K562 (cell line): ENCODE measurements around the gene PXK. TPM values are rescaled to one million over a fixed set of nuclear protein-coding genes. Genes with fewer than 3 reads are reported as not detected.

Experiments
- ATAC-seq: fragments of 200-7000 bp; cut with Tn5 transposase; 3 replicates; pipeline ENCODE4 v1.9.1; 2020; ENCODE audit warnings: moderate library complexity
- BruUV-seq: library from RNA; stranded (reverse); fragments of 400-500 nt; replicated peaks from 2 replicates; lab custom pipeline; 2021; lab: Mats Ljungman, UMichigan
- CTCF ChIA-PET: fragments of 300-600 bp; formaldehyde crosslinking; extraction: SDS; loops from one replicate; lab custom pipeline; 2021; ENCODE audit warnings: low intra/inter-chr PET ratio; lab: Yijun Ruan, JAX
- POLR2A ChIA-PET: fragments of 300-600, 350-650 bp; sonication (Branson Sonifier 250); formaldehyde crosslinking; extraction: SDS; loops from one replicate; lab custom pipeline; 2021; ENCODE audit warnings: antibody characterized with exemption, inconsistent platforms; lab: Yijun Ruan, JAX
- DNase-seq, 4 experiments: peaks; one replicate each; pipeline versions ENCODE4 v3.0.0 to v3.0.0-alpha.2; 2011 to 2018; ENCODE audit warnings: low spot score in 3 of 4, mixed read lengths in 3 of 4; ENCODE audit errors: extremely low read depth in 1 of 4
- FAIRE-seq: peaks from 2 replicates; lab custom pipeline; 2011; peaks lifted over from hg19 to GRCh38; lab: Jason Lieb, UNC
- H2AFZ ChIP-seq: 2 replicates; pipeline ENCODE4 v1.6.0; 2011; ENCODE audit warnings: low read depth, low read length, control low read depth, inconsistent platforms
- H3K27ac ChIP-seq: fragments of 200-600 bp; 3 replicates; pipeline ENCODE4 v1.8.0; 2011; ENCODE audit warnings: low read depth, mild to moderate bottlenecking, control low read depth, inconsistent platforms, low read length, moderate library complexity, mixed read lengths; ENCODE audit errors: extremely low read depth
- H3K27me3 ChIP-seq, 2 experiments: fragments of 300-600 bp in 1 of 2; 2 replicates in 1 of 2; 3 replicates in 1 of 2; pipeline versions ENCODE4 v1.6.0 to v1.8.0; 2011; ENCODE audit warnings: inconsistent platforms in 2 of 2, low read length in 2 of 2, mild to moderate bottlenecking in 1 of 2, mixed read lengths in 1 of 2, moderate library complexity in 1 of 2; ENCODE audit not compliant: control insufficient read depth in 2 of 2, insufficient read depth in 2 of 2
- H3K36me3 ChIP-seq: fragments of 300-600 bp; 3 replicates; pipeline ENCODE4 v1.8.0; 2011; ENCODE audit warnings: mild to moderate bottlenecking, low read length, inconsistent platforms; ENCODE audit not compliant: control insufficient read depth, insufficient read depth
- H3K4me1 ChIP-seq, 2 experiments: fragments of 200-600 bp in 1 of 2; replicated peaks in 1 of 2; 2 replicates in 1 of 2; 3 replicates in 1 of 2; pipeline versions ENCODE4 v1.5.1 to v1.8.0; 2011; ENCODE audit warnings: inconsistent platforms in 2 of 2, low read length in 2 of 2, mild to moderate bottlenecking in 1 of 2, mixed read lengths in 1 of 2, moderate library complexity in 1 of 2; ENCODE audit not compliant: control insufficient read depth in 2 of 2, insufficient read depth in 2 of 2
- H3K4me2 ChIP-seq: 2 replicates; pipeline ENCODE4 v1.6.1; 2011; ENCODE audit warnings: low read length, control low read depth, inconsistent platforms, mixed read lengths; ENCODE audit not compliant: insufficient read depth
- H3K4me3 ChIP-seq: fragments of 200-600 bp; sonication (generic), shearing (Covaris generic); 2 replicates; pipeline ENCODE4 v1.5.1; 2016; ENCODE audit warnings: control low read depth, inconsistent platforms
- H3K79me2 ChIP-seq: fragments of 200-600 bp; 3 replicates; pipeline ENCODE4 v1.8.0; 2011; ENCODE audit warnings: low read length, inconsistent platforms; ENCODE audit not compliant: control insufficient read depth, insufficient read depth
- H3K9ac ChIP-seq, 2 experiments: 2 replicates each; pipeline versions ENCODE4 v1.6.0 to v1.6.1; 2011; ENCODE audit warnings: low read depth in 2 of 2, low read length in 2 of 2, control low read depth in 1 of 2, inconsistent platforms in 1 of 2, mild to moderate bottlenecking in 1 of 2, mixed read lengths in 1 of 2; ENCODE audit not compliant: insufficient read depth in 1 of 2
- H3K9me1 ChIP-seq: one replicate; pipeline ENCODE4 v1.6.0; 2011; ENCODE audit warnings: inconsistent platforms, mild to moderate bottlenecking, low read length, moderate library complexity; ENCODE audit not compliant: control insufficient read depth, insufficient read depth
- H3K9me3 ChIP-seq: replicated peaks from 2 replicates; pipeline ENCODE4 v1.5.1; 2011; ENCODE audit warnings: low read depth, low read length, inconsistent platforms; ENCODE audit not compliant: control insufficient read depth, insufficient read depth
- H4K20me1 ChIP-seq: replicated peaks from 2 replicates; pipeline ENCODE4 v1.6.1; 2011; ENCODE audit warnings: low read length, inconsistent platforms, mixed read lengths; ENCODE audit not compliant: control insufficient read depth, insufficient read depth
- HLTF ChIP-seq: fragments of 450-650 bp; IDR thresholded peaks from 2 replicates; pipeline ENCODE4 v1.6.1; 2016
- MTA1 ChIP-seq: fragments of 450-650 bp; IDR thresholded peaks from 2 replicates; pipeline ENCODE4 v1.6.1; 2017; ENCODE audit warnings: borderline replicate concordance
- MTA3 ChIP-seq: fragments of 450-650 bp; formaldehyde crosslinking; IDR thresholded peaks from 2 replicates; pipeline ENCODE4 v1.6.1; 2017; ENCODE audit warnings: mild to moderate bottlenecking, borderline replicate concordance
- PHB ChIP-seq: fragments of 250-450 bp; sonication (Bioruptor Pico); IDR thresholded peaks from 2 replicates; pipeline ENCODE4 v1.5.0; 2021
- ZNF197 ChIP-seq: fragments of 200-800 bp; sonication (Bioruptor generic); IDR thresholded peaks from 2 replicates; pipeline ENCODE4 v1.6.1; 2016; ENCODE audit warnings: low read depth, missing genetic modification characterization, missing compliant biosample characterization
- WGBS: fragments of 100-300 bp; shearing (Covaris generic); methylation state at CpG from one replicate; pipeline ENCODE4 v1.1.6; 2016; ENCODE audit warnings: low coverage, mixed read lengths; ENCODE audit not compliant: insufficient coverage; ENCODE audit errors: missing lambda C conversion rate; 5-methylcytosine and 5-hydroxymethylcytosine counted together
- in situ Hi-C: fragments of 300-500 bp; cut with MboI; formaldehyde crosslinking; loops from 4 replicates; pipeline ENCODE4 v1.15.0; 2018; ENCODE audit warnings: inconsistent platforms, mixed read lengths
- intact Hi-C: fragments of 100-400 bp; cut with micrococcal nuclease; formaldehyde crosslinking; loops from 2 replicates; pipeline ENCODE4 v1.14.2; 2022
- polyA plus RNA-seq, 8 experiments: library from polyadenylated mRNA; depleted of rRNA in 4 of 8; stranded (reverse) in 5 of 8; unstranded in 3 of 8; fragments of >200 nt; fragmentation: Nextera tagmentation in 2 of 8; fragmentation: Illumina TruSeq in 1 of 8; extraction: Ambion mirVana in 2 of 8; extraction: Trizol in 1 of 8; gene quantifications; 2 replicates each; pipeline versions ENCODE4 v1.2.1 to v1.2.3, GENCODE V29; 2011 to 2014; ENCODE audit warnings: inconsistent platforms in 1 of 8, missing spikeins in 1 of 8
- total RNA-seq, 7 experiments: library from RNA; depleted of rRNA in 6 of 7; stranded (reverse); fragments of >200 nt in 6 of 7; fragmentation: Illumina TruSeq in 2 of 7; extraction: Trizol in 2 of 7; gene quantifications; 2 replicates each; pipeline versions ENCODE4 v1.2.1 to v1.2.3, GENCODE V29; 2011 to 2021; ENCODE audit warnings: low replicate concordance in 1 of 7
- TF ChIP-seq, protein P1 (sequence below): sonication (generic); formaldehyde crosslinking; IDR thresholded peaks from 2 replicates; pipeline ENCODE4 v1.8.0; 2022; ENCODE audit warnings: mild to moderate bottlenecking, missing genetic modification reagents

The PXK gene
- total and polyA plus RNA-seq, 9 of the 15 experiments (the other 6 are each of a cell fraction or from before 2014, with no cell fraction given) = 3.3 to 19.9 (median 11.3) TPM

DNA sequence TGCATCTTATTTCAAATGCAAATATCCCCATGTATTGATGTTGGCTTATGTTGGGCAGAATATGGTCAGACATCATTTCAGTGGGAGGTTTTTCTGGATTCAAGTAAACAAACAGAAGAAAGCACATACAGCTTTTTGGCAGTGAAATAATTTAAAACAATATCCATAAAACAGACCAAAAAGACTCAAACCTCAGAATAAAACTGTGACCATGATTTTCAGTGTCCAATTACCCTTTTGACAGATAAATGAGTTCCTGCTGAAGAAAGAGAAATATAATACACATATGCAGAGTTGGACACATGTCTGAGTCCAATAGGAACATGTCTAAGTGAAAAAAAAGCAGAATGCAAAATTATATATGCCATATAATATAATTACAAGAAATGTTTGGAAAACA, 39.1 kb downstream of the PXK start (continued):
- TF ChIP-seq, protein P1, sequence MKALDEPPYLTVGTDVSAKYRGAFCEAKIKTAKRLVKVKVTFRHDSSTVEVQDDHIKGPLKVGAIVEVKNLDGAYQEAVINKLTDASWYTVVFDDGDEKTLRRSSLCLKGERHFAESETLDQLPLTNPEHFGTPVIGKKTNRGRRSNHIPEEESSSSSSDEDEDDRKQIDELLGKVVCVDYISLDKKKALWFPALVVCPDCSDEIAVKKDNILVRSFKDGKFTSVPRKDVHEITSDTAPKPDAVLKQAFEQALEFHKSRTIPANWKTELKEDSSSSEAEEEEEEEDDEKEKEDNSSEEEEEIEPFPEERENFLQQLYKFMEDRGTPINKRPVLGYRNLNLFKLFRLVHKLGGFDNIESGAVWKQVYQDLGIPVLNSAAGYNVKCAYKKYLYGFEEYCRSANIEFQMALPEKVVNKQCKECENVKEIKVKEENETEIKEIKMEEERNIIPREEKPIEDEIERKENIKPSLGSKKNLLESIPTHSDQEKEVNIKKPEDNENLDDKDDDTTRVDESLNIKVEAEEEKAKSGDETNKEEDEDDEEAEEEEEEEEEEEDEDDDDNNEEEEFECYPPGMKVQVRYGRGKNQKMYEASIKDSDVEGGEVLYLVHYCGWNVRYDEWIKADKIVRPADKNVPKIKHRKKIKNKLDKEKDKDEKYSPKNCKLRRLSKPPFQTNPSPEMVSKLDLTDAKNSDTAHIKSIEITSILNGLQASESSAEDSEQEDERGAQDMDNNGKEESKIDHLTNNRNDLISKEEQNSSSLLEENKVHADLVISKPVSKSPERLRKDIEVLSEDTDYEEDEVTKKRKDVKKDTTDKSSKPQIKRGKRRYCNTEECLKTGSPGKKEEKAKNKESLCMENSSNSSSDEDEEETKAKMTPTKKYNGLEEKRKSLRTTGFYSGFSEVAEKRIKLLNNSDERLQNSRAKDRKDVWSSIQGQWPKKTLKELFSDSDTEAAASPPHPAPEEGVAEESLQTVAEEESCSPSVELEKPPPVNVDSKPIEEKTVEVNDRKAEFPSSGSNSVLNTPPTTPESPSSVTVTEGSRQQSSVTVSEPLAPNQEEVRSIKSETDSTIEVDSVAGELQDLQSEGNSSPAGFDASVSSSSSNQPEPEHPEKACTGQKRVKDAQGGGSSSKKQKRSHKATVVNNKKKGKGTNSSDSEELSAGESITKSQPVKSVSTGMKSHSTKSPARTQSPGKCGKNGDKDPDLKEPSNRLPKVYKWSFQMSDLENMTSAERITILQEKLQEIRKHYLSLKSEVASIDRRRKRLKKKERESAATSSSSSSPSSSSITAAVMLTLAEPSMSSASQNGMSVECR (CRISPR knock-in tag) = no peak
- TF ChIP-seq PHB (CRISPR knock-in tag) (no peak), MTA1 (no peak), HLTF (no peak), ZNF197 (CRISPR knock-in tag) (no peak)
- TF ChIP-seq, all 486 proteins: peak for 0

DNA sequence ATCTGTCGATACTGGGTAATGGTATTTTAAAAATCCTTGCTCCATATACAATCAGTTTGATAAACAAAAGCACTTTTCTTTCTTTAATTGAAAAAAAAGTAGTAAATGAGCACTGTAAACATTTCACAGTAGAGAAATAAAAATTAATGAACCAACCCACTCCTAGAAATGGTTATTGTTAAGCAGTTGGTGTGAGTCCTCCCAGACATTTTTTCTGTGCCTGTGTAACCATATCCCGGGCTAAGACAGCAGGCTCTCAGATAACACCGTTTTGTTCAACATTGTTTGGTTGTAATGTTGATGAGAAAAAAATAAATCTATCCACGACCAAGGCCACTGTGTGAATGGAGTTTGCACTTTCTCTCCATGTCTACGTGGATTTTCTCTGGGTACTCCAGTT, 42.6 kb downstream of the PXK start:
- H3K9me1 ChIP-seq = no peaks in the 10 kb centered on the region
- no peak overlapping the region for H3K4me2 ChIP-seq
- BruUV-seq = no TSS peak
- no peak for TF ChIP-seq MTA3
- DNase-seq (no peak), FAIRE-seq (no peak), ATAC-seq (no peak)
- WGBS = 58% methylated on average over 5 of the region's 5 CpGs
- H3K9me3 ChIP-seq = no peaks in the 10 kb centered on the region
- no peaks in the 10 kb centered on the region for H3K79me2 ChIP-seq
- no peak overlapping the region for H3K27ac ChIP-seq
- H3K36me3 ChIP-seq = 0 out of 3 replicates have a peak, but pooled peaks cover 2% of the 10 kb centered on the region
- H3K4me1 ChIP-seq = no peaks in the 10 kb centered on the region; a peak in 2 of 5 replicates
- no peak overlapping the region for H3K4me3 ChIP-seq
- no peaks in the 10 kb centered on the region for H4K20me1 ChIP-seq
- no peak overlapping the region for H2AFZ ChIP-seq
- CTCF ChIA-PET = no interaction called here
- intact Hi-C loops (no loop called here), in situ Hi-C loops (no loop called here)
- H3K9ac ChIP-seq = no peak overlapping the region
- POLR2A ChIA-PET = no interaction called here
- H3K27me3 ChIP-seq = no peaks in the 10 kb centered on the region
